GM10266 (cell line): ENCODE measurements around the gene HCRTR2.
A peak's percentile ranks its signal among the peaks of the same experiment; 100 is the strongest.

Experiments
- DNase-seq: peaks from one replicate; pipeline ENCODE4 v3.0.0; 2012; ENCODE audit errors: extremely low spot score
- TF ChIP-seq, protein P1 (sequence below): IDR thresholded peaks from 2 replicates; pipeline ENCODE4 v1.5.1; 2012; ENCODE audit warnings: mild to moderate bottlenecking, low read depth; ENCODE audit not compliant: control insufficient read depth, insufficient read depth; ENCODE audit errors: missing control alignments

HCRTR2 gene

GRCh38 chr6:55212156-55212555 lies 37.8 kb downstream of the HCRTR2 start:
- TF ChIP-seq, protein P1, sequence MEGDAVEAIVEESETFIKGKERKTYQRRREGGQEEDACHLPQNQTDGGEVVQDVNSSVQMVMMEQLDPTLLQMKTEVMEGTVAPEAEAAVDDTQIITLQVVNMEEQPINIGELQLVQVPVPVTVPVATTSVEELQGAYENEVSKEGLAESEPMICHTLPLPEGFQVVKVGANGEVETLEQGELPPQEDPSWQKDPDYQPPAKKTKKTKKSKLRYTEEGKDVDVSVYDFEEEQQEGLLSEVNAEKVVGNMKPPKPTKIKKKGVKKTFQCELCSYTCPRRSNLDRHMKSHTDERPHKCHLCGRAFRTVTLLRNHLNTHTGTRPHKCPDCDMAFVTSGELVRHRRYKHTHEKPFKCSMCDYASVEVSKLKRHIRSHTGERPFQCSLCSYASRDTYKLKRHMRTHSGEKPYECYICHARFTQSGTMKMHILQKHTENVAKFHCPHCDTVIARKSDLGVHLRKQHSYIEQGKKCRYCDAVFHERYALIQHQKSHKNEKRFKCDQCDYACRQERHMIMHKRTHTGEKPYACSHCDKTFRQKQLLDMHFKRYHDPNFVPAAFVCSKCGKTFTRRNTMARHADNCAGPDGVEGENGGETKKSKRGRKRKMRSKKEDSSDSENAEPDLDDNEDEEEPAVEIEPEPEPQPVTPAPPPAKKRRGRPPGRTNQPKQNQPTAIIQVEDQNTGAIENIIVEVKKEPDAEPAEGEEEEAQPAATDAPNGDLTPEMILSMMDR = no peak
- no peak for DNase-seq

- TF ChIP-seq, protein P1 = no peak
- no peak for DNase-seq
Measured at GRCh38 chr6:55220961-55221360, 46.6 kb downstream of the HCRTR2 start.

GRCh38 chr6:55227862-55228261 lies 53.5 kb downstream of the HCRTR2 start:
- no peak for DNase-seq
- TF ChIP-seq, protein P1 = no peak

DNA sequence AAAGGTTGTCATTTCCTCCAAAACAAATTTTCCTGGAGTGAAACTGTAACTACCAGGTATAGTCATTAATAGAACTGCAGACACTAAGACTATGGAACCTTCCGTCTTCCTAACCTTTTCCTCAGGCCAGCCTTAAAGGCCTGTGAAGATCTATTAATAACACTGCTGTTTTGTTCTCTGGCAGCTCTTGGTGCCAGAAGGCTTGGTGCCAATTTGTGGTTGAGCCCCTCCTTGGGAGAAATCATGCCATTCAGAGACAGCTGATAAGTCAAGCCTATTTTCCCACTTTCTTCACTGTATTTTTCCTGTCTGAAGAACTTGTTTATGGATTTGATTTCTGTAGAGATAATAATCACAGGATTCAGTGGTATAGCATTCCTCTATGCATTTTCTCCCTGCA lies 64.8 kb downstream of the HCRTR2 start:
- TF ChIP-seq, protein P1 = no peak

DNA sequence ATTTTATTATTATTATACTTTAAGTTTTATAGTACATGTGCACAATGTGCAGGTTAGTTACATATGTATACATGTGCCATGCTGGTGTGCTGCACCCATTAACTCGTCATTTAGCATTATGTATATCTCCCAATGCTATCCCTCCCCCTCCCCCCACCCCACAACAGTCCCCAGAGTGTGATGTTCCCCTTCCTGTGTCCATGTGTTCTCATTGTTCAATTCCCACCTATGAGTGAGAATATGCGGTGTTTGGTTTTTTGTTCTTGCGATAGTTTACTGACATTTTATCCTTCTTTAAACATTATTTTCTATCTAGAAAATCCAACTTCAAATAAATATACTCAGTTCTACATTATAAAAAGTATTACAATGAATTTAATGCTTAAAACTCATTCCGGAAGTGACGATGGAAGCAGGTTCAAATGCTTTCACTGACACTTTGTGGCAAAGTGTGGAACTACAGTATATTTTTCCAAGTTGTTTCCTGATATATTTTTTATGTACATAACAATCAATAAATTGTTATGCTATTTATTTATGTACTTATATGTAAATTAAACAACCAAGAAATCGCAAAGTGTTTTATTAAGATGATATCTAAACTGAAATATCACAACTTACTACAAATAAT lies 66.8 kb downstream of the HCRTR2 start:
- DNase-seq = peak; percentile 2

More for the DNA sequence above, 64.8 kb downstream of the HCRTR2 start:
- no peak for DNase-seq

DNA sequence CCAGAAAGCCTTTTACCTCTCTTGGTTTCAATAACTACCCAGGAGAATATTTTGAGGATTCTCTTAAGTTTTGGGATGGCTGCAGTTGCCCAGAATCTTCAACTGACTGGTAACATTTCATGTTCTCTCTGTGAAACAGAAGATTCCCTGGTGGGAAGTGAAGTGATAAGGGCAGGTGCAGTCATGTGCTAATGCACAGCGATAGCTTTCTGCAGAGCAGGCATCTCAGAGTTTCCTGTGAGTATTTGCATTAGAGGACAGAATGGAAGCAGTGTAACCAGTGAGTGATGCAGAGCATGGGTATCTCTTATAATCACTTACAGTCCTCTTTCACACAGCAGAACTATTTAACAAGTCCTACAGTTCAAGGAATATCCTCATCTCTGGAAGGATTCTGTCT lies 76.1 kb downstream of the HCRTR2 start:
- TF ChIP-seq, protein P1 = no peak
- no peak for DNase-seq

- no peak for DNase-seq
- TF ChIP-seq, protein P1 = no peak
Measured at GRCh38 chr6:55255113-55255512, 80.8 kb downstream of the HCRTR2 start.

DNA sequence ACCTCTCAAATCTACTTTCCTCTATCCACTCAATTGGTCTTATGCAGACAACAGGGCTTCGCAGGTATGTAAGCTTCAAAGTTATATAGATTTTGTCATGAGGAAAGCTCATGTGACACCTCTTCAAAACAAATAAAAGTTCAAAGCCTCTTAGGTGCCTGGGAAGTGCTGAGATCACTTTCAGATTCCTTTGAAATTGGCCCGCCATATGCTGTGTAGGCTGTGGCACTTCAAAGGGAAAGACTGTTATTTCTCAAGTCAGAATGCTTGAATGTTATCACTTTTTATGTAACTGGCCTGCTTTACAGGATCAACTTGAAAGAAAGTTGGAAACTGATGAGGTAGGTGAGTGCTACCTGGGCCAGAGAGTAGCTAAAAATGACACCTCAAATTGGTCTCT lies 85.9 kb downstream of the HCRTR2 start:
- TF ChIP-seq, protein P1 = no peak
- DNase-seq = no peak
